ENCODE data around the gene ATP6V0B.

The ATP6V0B gene

DNA sequence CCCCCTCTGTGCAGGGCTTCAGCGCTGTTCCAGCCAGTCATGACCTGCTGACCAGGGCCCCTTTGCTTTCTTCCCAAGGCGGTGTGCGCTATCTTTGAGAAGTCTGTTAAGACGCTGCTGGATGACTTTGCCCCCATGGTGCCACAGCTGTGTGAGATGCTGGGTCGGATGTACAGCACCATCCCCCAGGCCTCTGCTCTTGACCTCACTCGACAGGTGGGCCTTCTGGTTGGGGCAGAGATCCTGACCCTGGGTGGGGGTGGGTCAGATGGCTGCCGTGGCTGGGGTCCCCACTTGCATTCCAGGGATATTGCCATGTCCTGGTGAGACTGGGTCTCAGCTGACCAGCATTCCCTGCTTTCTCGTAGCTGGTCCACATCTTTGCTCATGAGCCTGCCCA, 14.0 kb upstream of the ATP6V0B start:
- TF ChIP-seq, protein P1, sequence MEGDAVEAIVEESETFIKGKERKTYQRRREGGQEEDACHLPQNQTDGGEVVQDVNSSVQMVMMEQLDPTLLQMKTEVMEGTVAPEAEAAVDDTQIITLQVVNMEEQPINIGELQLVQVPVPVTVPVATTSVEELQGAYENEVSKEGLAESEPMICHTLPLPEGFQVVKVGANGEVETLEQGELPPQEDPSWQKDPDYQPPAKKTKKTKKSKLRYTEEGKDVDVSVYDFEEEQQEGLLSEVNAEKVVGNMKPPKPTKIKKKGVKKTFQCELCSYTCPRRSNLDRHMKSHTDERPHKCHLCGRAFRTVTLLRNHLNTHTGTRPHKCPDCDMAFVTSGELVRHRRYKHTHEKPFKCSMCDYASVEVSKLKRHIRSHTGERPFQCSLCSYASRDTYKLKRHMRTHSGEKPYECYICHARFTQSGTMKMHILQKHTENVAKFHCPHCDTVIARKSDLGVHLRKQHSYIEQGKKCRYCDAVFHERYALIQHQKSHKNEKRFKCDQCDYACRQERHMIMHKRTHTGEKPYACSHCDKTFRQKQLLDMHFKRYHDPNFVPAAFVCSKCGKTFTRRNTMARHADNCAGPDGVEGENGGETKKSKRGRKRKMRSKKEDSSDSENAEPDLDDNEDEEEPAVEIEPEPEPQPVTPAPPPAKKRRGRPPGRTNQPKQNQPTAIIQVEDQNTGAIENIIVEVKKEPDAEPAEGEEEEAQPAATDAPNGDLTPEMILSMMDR (conservative IDR thresholded peaks at IDR 0.05; ENCODE audit: control insufficient read depth, insufficient read depth, low read depth, low read length), result no peak
- DNase-seq (ENCODE audit: low read depth), result no peak
- H3K4me3 ChIP-seq (ENCODE audit: control insufficient read depth, low read depth, low read length), result no peak overlapping the region

GRCh38 chr1:43961692-43962091, 13.1 kb upstream of the ATP6V0B start:
- H3K4me3 ChIP-seq (ENCODE audit: control insufficient read depth, low read depth, low read length), result no peak overlapping the region
- TF ChIP-seq, protein P1 (conservative IDR thresholded peaks at IDR 0.05; ENCODE audit: control insufficient read depth, insufficient read depth, low read depth, low read length), result no peak
- DNase-seq (ENCODE audit: low read depth), result no peak

DNA sequence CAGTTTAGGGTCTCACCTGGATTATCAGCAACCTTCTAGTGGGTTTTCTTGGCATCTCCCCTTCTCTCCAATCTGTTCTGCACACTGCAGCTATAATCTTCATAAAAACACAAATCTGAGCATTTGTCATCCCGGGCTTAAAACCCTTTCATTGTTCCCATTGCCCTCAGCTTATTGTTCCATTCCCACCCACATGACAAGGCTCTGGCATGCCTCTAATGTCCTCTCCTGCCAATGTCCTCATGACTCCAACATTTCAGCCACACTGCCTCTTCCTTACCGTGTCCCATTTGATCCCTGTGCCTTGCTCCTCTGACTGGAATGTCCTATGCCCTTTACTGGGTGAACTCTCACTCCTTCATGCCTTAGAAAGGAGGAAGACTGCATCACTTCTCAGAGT, 12.4 kb upstream of the ATP6V0B start:
- TF ChIP-seq, protein P1 (conservative IDR thresholded peaks at IDR 0.05; ENCODE audit: control insufficient read depth, insufficient read depth, low read depth, low read length), result no peak

DNA sequence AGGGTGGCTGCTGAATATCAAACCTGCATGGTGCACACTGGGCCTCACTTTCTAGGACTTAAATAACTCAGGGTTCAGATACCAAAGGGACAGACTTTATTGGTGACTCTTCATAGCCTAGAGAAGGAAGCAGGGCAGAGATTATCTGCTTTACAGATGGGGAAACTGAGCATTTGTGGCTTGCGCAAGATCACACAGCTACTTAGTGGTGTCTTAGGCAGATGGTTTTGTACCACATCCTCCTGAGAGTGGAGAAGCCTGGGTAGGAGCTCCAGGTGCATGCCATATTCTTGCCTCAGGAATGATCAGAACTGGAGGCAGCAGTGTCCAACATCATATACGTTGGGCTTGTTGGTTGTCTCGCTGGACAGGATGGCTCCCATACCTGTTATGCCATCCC, 11.8 kb upstream of the ATP6V0B start:
- no peak for DNase-seq (ENCODE audit: low read depth)
- H3K4me3 ChIP-seq (ENCODE audit: control insufficient read depth, low read depth, low read length), result no peak overlapping the region
- TF ChIP-seq, protein P1 (conservative IDR thresholded peaks at IDR 0.05; ENCODE audit: control insufficient read depth, insufficient read depth, low read depth, low read length), result no peak

More for the DNA sequence above, 12.4 kb upstream of the ATP6V0B start:
- no peak for DNase-seq (ENCODE audit: low read depth)
- no peak overlapping the region for H3K4me3 ChIP-seq (ENCODE audit: control insufficient read depth, low read depth, low read length)

GRCh38 chr1:43963890-43964289, 10.9 kb upstream of the ATP6V0B start:
- TF ChIP-seq, protein P1 (conservative IDR thresholded peaks at IDR 0.05; ENCODE audit: control insufficient read depth, insufficient read depth, low read depth, low read length), result no peak
- no peak overlapping the region for H3K4me3 ChIP-seq (ENCODE audit: control insufficient read depth, low read depth, low read length)
- DNase-seq (ENCODE audit: low read depth), result no peak

DNA sequence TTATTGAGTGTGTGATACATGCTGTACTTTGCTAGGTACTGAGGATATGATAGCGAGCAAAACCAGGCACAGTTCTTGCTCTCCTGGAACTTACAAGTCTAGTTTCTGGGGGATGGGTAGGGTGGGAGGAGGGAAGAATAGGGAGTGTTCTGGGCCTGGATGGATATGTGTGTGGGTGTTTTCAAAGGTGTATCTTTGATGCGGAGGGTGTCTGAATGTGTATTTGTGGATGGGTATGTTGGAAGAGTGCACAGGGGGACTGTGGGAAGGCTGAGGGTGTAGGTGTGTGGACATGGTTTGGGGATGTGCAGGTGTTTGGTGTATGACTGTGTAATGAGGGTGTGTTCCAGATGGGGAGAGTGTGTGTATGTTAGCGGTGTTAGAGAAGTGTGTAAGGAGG, 9.4 kb upstream of the ATP6V0B start:
- no peak overlapping the region for H3K4me3 ChIP-seq (ENCODE audit: control insufficient read depth, low read depth, low read length)
- TF ChIP-seq, protein P1 (conservative IDR thresholded peaks at IDR 0.05; ENCODE audit: control insufficient read depth, insufficient read depth, low read depth, low read length), result no peak
- no peak for DNase-seq (ENCODE audit: low read depth)

GRCh38 chr1:43968348-43968948, 6.3 kb upstream of the ATP6V0B start:
- peak; percentile 46 for DNase-seq (ENCODE audit: low read depth)
- H3K4me3 ChIP-seq (ENCODE audit: control insufficient read depth, low read depth, low read length), result no peak overlapping the region
- TF ChIP-seq, protein P1 (conservative IDR thresholded peaks at IDR 0.05; ENCODE audit: control insufficient read depth, insufficient read depth, low read depth, low read length), result no peak

All from fibroblast of mammary gland (primary cell).